SK-N-SH (cell line): ENCODE data around the gene PRICKLE4.

Experiments
- GABPA ChIP-seq: IDR thresholded peaks from 2 replicates; pipeline ENCODE4 v1.4.0; 2012; ENCODE audit warnings: low read depth, mild to moderate bottlenecking
- MEF2A ChIP-seq: IDR thresholded peaks from 2 replicates; pipeline ENCODE4 v1.4.0; 2012; ENCODE audit warnings: low read depth, borderline replicate concordance
- REST ChIP-seq: IDR thresholded peaks from 2 replicates; pipeline ENCODE4 v1.6.1; 2012; ENCODE audit warnings: mild to moderate bottlenecking, low read depth, low read length, moderate library complexity
- SMC3 ChIP-seq: IDR thresholded peaks from 2 replicates; pipeline ENCODE4 v1.6.1; 2012; ENCODE audit warnings: low read depth, low read length, improper control_type of control experiment
- TAF1 ChIP-seq: IDR thresholded peaks from 2 replicates; pipeline ENCODE4 v1.6.1; 2012; ENCODE audit warnings: low read depth, mild to moderate bottlenecking, low read length, moderate library complexity, borderline replicate concordance
- USF1 ChIP-seq: IDR thresholded peaks from 2 replicates; pipeline ENCODE4 v1.4.0; 2012; ENCODE audit warnings: low read depth, borderline replicate concordance
- USF2 ChIP-seq: fragments of 150-350 bp; IDR thresholded peaks from 2 replicates; pipeline ENCODE4 v1.6.1; 2017; ENCODE audit warnings: antibody characterized with exemption, low read length, low read depth, borderline replicate concordance
- YY1 ChIP-seq: IDR thresholded peaks from 2 replicates; pipeline ENCODE4 v1.4.0; 2012; ENCODE audit warnings: low read depth, mild to moderate bottlenecking
- TF ChIP-seq, protein P1 (sequence below): fragments of 200-600 bp; sonication (generic); IDR thresholded peaks from 2 replicates; pipeline ENCODE4 v1.6.1; 2017; ENCODE audit warnings: antibody characterized with exemption, mild to moderate bottlenecking, moderate library complexity

GRCh38 chr6:41757931-41758640 is 22.5 kb upstream of the PRICKLE4 start:
- TF ChIP-seq REST (no peak), GABPA (no peak), USF2 (no peak), SMC3 (no peak), TAF1 (no peak), YY1 (no peak), USF1 (no peak), MEF2A (no peak)
- TF ChIP-seq, protein P1, sequence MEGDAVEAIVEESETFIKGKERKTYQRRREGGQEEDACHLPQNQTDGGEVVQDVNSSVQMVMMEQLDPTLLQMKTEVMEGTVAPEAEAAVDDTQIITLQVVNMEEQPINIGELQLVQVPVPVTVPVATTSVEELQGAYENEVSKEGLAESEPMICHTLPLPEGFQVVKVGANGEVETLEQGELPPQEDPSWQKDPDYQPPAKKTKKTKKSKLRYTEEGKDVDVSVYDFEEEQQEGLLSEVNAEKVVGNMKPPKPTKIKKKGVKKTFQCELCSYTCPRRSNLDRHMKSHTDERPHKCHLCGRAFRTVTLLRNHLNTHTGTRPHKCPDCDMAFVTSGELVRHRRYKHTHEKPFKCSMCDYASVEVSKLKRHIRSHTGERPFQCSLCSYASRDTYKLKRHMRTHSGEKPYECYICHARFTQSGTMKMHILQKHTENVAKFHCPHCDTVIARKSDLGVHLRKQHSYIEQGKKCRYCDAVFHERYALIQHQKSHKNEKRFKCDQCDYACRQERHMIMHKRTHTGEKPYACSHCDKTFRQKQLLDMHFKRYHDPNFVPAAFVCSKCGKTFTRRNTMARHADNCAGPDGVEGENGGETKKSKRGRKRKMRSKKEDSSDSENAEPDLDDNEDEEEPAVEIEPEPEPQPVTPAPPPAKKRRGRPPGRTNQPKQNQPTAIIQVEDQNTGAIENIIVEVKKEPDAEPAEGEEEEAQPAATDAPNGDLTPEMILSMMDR = no peak
